Heart left ventricle (tissue), 13 donors: ENCODE data around the gene ASMTL.

Experiments
- POLR2A ChIP-seq, 2 donors: fragments of 450-650 bp; IDR thresholded peaks; one replicate each; pipeline ENCODE4 v1.6.1; 2017; ENCODE audit warnings: antibody characterized with exemption in 2 of 2, mild to moderate bottlenecking in 2 of 2, moderate library complexity in 2 of 2
- TF ChIP-seq, protein P1 (sequence below), 12 donors: fragments of 200-600 bp; sonication (generic) in 4 of 12; IDR thresholded peaks; one replicate each; pipeline versions ENCODE4 v1.5.0 to v1.8.0; 2018 to 2022; ENCODE audit warnings: antibody characterized with exemption in 12 of 12, mild to moderate bottlenecking in 5 of 12
- donor health status: ischemic (EF 13 %, LVEDD 7.1; RV severe dilation, severe dysfunction).
- donor health status: DM: no; HTN: yes; CAD: no.
- donor health status: DM: no; HTN: no; CAD: no.
- donor health status: ischemic (EF 25% LVEDD 6.9; RV normal size, moderate dysfunction).
- donor health status: ischemic (EF 25% LVEDD 5.7; RV mildly dilated, moderate dysfunction).
- donor health status: ischemic (EF 35%, LVEDD 5.7; RV mildly dilated, moderate dysfunction).
- donor health status: nonischemic (EF 11% LVEDD 7.7; RV severe dilation, severe dysfunction).
- donor health status: DM: yes; HTN: yes; CAD: no.
- donor health status: PGD.
- donor health status: ischemic (EF 29% LVEDD 5.4; RV normal size, mild dysfunction).
- donor health status: nonischemic (EF 23%, LVEDD 6.1; RV moderate dilation, normal function).

DNA sequence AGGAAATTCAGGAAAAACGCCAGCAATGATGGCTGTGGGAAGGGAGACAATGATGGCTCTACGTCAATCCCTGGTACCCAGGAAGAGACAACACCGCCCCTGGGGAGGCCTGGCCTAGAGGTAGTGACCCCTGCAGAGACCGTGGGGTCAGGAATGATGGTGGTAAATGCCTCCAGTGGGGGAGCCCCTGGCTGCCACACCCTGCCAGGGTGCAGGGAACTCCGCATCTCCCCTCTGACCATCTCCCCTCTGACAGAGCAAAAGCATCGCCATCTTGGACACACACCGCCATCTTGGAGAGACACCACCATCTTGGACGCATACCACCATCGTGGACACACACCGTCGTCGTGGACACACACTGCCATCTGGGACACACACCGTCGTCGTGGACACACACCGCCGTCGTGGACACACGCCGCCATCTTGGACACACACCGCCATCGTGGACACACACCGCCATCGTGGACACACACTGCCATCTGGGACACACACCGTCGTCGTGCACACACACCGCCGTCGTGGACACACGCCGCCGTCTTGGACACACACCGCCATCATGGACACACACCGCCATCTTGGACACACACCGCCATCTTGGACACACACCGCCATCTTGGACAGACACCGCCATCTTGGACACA lies 9.9 kb downstream of the ASMTL start:
- no peak for TF ChIP-seq POLR2A (IDR thresholded peaks at IDR 0.05)
- TF ChIP-seq, protein P1, sequence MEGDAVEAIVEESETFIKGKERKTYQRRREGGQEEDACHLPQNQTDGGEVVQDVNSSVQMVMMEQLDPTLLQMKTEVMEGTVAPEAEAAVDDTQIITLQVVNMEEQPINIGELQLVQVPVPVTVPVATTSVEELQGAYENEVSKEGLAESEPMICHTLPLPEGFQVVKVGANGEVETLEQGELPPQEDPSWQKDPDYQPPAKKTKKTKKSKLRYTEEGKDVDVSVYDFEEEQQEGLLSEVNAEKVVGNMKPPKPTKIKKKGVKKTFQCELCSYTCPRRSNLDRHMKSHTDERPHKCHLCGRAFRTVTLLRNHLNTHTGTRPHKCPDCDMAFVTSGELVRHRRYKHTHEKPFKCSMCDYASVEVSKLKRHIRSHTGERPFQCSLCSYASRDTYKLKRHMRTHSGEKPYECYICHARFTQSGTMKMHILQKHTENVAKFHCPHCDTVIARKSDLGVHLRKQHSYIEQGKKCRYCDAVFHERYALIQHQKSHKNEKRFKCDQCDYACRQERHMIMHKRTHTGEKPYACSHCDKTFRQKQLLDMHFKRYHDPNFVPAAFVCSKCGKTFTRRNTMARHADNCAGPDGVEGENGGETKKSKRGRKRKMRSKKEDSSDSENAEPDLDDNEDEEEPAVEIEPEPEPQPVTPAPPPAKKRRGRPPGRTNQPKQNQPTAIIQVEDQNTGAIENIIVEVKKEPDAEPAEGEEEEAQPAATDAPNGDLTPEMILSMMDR (IDR thresholded peaks at IDR 0.05) = no peak
